ENCODE results near the gene CCM2L. TPM values are rescaled to one million over a fixed set of nuclear protein-coding genes. Genes with fewer than 3 reads are reported as not detected.

The CCM2L gene
- total RNA-seq, 1 donor from 2014 or later: 6.3 TPM

- DNase-seq: peak; percentile 70
- Mint-ChIP-seq H3K27ac (ENCODE audit: unreplicated experiment) (no peak overlapping the region), H3K9me3 (ENCODE audit: unreplicated experiment) (peaks cover 11% of the 10 kb centered on the region), H3K4me3 (ENCODE audit: unreplicated experiment) (peak overlapping the region; percentile 63), H3K4me1 (ENCODE audit: low read depth, unreplicated experiment) (peaks cover 21% of the 10 kb centered on the region), H3K36me3 (ENCODE audit: unreplicated experiment) (peaks cover 7% of the 10 kb centered on the region), H3K27me3 (ENCODE audit: unreplicated experiment) (peaks cover 30% of the 10 kb centered on the region)
- TF ChIP-seq CTCF (IDR thresholded peaks at IDR 0.05; ENCODE audit: partially characterized antibody, unreplicated experiment): peak; percentile 26
These were observed 7.5 kb downstream of the CCM2L start for GRCh38 chr20:32017711-32018251.

DNA sequence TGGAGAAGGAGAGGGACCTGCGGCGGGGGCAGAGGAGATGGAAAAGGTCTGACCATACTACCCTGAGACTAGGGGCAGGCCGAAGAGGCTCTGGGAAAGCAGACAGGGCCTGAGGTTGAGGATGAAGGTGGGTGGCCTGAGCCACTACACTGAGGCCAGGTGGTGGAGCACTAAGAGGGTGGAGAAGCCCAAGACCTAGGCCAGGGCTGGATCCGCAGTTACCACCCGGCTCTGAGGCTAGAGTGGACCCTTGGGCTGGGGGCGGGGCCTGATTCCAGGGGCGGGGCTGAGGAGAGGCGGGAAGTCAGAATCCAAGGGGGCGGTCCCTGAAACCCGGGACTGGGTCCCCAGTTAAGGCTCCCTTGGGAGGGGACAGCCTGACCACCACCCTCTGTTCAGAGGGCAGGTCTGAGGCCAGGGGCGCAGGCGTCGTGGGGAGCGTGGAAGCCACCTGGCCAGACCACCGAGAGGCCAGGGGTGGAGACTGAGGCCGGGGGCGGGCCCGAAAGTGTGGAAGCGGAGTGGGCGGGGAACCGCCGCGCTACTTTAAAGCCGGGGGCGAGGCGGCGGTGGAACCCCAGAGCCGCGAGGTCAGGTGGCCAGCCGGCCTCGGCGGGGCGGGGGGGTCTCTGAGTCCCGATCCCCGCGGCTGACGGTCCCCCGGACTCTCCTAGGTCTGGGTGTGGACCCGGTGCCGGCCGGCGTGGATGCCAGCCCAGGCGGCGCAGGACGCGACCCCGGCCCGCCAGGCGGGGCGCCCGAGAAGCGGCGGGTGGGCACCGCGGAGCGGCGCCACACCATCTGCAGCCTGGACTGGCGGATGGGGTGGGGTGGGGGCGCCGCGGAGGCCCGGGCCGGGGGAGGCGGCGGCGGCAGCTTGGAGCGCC is 8.3 kb downstream of the CCM2L start:
- Mint-ChIP-seq H3K27me3 (ENCODE audit: unreplicated experiment) (peaks cover 34% of the 10 kb centered on the region), H3K9me3 (ENCODE audit: unreplicated experiment) (peaks cover 11% of the 10 kb centered on the region), H3K36me3 (ENCODE audit: unreplicated experiment) (peaks cover 7% of the 10 kb centered on the region), H3K27ac (ENCODE audit: unreplicated experiment) (no peak overlapping the region), H3K4me1 (ENCODE audit: low read depth, unreplicated experiment) (peaks cover 21% of the 10 kb centered on the region), H3K4me3 (ENCODE audit: unreplicated experiment) (peak overlapping the region; percentile 82)
- DNase-seq: peak; percentile 94
- no peak for TF ChIP-seq CTCF (IDR thresholded peaks at IDR 0.05; ENCODE audit: partially characterized antibody, unreplicated experiment)

DNA sequence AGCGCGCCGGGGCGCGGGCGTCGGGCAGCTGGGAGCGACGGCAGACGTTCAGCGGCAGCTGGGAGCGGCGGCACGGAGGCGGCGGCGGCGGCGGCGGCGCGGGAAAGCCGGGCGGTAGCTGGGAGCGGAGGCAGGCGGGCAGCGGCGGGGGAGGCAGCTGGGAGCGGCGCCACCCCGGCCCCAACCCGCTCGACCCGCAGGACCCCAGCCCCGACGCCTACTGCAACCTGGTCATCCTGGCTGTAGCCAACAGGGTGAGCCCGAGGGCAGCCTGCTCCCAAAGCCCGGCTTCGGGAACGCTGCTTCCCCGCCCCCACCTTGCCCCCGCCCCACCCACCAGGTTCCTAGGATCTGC is 8.9 kb downstream of the CCM2L start:
- Mint-ChIP-seq H3K4me1 (ENCODE audit: low read depth, unreplicated experiment) (peaks cover 21% of the 10 kb centered on the region), H3K36me3 (ENCODE audit: unreplicated experiment) (peaks cover 7% of the 10 kb centered on the region), H3K27ac (ENCODE audit: unreplicated experiment) (peak overlapping the region; percentile 62), H3K9me3 (ENCODE audit: unreplicated experiment) (peaks cover 11% of the 10 kb centered on the region), H3K4me3 (ENCODE audit: unreplicated experiment) (peak overlapping the region; percentile 81), H3K27me3 (ENCODE audit: unreplicated experiment) (peaks cover 37% of the 10 kb centered on the region)
- peak; percentile 30 for TF ChIP-seq CTCF (IDR thresholded peaks at IDR 0.05; ENCODE audit: partially characterized antibody, unreplicated experiment)
- DNase-seq: no peak

DNA sequence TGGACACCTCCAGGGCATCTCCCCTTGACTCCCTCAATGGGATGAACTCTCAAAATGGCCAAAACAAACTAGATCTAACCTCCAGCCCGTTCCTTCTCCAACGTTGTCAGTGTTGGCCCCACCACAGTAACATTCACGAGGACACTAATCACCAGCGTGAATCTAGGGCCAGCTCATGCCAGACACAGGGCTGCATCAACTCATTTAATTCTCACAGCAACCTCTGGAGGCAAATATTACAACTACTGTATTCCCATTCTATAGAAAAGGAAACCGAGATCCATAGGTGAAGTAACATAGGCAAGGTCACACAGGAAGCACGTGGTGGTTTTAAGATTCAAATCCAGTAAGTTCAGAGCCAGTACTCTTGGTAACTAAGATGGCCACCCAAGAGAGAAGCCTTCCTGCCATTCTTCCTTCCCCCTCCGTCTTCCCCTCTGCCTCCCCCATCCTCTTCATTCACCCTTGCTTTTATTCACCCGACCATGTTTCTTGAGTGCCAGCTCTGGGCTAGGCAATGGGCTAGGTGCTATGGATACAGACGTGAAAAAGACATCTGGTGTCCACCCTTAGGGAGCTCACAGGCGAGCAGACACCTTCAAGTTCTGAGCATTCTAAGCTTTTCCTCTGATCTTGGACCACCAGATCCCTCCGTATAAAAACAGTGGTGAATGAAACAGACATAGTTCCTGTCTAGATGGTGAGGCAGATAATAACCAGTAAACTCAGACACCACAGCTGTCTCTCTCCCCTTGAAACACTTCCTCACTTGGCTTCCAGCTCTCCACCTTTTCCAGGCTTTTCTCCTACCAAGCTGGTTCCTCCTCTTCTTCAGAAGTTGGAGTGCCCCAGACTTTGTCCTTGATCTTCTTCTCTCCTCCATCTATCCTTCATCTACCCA is 9.6 kb downstream of the CCM2L start:
- peaks cover 7% of the 10 kb centered on the region for H3K36me3 Mint-ChIP-seq (ENCODE audit: unreplicated experiment)
- DNase-seq: no peak
- H3K27me3 Mint-ChIP-seq (ENCODE audit: unreplicated experiment): peaks cover 37% of the 10 kb centered on the region
- peak overlapping the region; percentile 81 for H3K4me3 Mint-ChIP-seq (ENCODE audit: unreplicated experiment)
- H3K4me1 Mint-ChIP-seq (ENCODE audit: low read depth, unreplicated experiment): peaks cover 21% of the 10 kb centered on the region
- peaks cover 9% of the 10 kb centered on the region for H3K9me3 Mint-ChIP-seq (ENCODE audit: unreplicated experiment)
- H3K27ac Mint-ChIP-seq (ENCODE audit: unreplicated experiment): peak overlapping the region; percentile 62
- TF ChIP-seq CTCF (IDR thresholded peaks at IDR 0.05; ENCODE audit: partially characterized antibody, unreplicated experiment): peak; percentile 4
